GM18498 (cell line): ENCODE results near the gene SLMAP.
"Not testable (repeated sequence)": the region's sequence is repeated elsewhere in the genome, so short reads cannot be mapped to it uniquely, and the experiment has no call there.

Experiments used
- ATAC-seq: cut with Tn5 transposase; IDR thresholded peaks from one replicate; pipeline ENCODE4 v1.9.1; 2021; ENCODE audit warnings: mild to moderate bottlenecking, moderate library complexity; ENCODE audit not compliant: unreplicated experiment

The SLMAP gene

GRCh38 chr3:57788624-57789018, 32.5 kb downstream of the SLMAP start:
- no peak for ATAC-seq

DNA sequence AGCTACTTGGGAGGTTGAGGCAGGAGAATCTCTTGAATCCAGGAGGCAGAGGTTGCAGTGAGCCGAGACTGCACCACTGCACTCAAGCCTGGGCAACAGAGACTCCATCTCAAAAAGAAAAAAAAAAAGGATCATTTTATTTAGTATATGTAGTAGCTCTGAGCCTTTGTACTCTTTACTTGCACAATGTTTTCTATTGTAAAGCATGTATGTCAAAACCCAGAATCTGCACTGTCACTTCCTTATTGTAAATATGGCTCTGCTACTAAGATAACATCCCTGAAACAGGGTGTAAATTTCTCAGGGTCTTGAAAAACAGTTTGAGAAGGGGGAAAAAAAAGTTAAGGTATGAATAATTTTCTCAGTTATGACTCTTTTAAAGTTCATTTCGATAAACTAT, 35.1 kb downstream of the SLMAP start:
- no peak for ATAC-seq

DNA sequence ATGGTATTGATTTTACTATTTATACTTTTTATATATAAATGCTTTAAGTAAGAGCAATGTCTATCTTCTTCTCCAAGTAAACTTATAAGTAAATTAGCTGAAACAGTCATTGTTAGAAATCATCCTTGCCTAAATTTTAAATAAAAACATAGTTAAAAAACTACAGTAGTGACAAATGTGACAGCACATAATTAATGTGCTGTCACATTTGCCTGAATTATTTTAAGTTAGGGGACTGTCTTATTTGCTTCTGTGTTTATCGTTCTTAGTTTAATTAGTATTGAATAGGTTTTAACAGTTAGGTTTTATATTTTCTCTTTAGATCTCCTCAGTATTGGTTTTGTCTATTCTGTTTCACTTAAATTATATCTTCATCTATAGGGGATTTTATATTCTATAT, 36.1 kb downstream of the SLMAP start:
- no peak for ATAC-seq

- ATAC-seq, result no peak
Measured at GRCh38 chr3:57793737-57794187, 37.7 kb downstream of the SLMAP start.

DNA sequence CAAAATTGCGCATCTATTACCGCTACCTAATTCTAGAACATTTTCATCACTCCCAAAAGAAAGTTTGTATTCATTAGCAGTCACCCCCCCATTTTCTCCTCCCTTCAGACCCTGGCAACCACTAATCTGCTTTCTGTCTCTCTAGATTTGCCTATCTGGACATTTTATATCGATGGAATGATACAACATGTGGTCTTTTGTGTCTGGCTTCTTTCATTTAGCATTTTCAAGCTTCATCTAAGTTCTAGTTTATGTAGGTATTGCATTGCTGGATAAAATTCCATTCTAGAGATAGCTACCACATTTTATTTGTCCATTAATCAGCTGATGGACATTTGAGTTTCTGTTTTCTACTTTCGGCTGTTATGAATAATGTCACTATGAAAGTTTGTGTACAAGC, 38.4 kb downstream of the SLMAP start:
- ATAC-seq, result no peak

DNA sequence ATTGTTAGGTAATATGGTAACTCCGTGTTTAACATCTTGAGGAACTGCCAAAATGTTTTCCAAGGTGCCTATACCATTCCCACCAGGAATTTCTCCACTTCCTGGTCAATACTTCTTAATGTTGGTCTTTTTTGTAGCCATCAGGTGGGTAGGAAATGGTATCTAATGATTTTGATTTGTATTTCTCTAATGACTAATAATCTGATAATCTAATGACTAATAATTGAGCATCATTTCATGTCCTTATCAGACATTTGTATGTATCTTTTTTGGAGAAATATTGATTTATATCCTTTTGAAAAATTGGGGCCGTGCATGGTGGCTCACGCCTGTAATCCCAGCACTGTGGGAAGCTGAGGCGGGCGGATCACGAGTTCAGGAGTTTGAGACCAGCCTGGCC, 38.8 kb downstream of the SLMAP start:
- no peak for ATAC-seq

GRCh38 chr3:57796261-57796660, 40.2 kb downstream of the SLMAP start:
- ATAC-seq, result no peak

- no peak for ATAC-seq
Measured at GRCh38 chr3:57797701-57798487, 41.8 kb downstream of the SLMAP start.

DNA sequence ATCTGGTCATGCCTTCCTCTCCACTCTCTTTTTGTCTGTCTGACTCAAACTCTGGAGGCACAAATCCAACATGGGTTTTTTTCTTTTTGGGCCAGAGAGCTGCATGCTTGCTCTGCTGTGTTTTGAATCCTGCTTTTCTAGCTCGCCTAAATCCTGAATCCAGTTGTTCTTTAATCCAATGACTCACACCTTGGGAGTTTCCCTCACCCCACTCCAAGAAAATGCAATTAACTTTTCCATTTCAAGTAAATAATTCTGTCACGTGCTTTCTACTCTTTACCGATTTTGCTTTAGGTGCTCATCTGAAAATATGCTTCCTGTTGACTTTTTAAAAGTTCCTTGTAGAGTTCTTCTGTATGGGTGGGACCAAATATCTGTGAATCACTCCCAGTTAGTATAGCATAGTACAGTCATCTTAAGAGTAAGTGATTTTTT, 47.6 kb downstream of the SLMAP start:
- no peak for ATAC-seq

DNA sequence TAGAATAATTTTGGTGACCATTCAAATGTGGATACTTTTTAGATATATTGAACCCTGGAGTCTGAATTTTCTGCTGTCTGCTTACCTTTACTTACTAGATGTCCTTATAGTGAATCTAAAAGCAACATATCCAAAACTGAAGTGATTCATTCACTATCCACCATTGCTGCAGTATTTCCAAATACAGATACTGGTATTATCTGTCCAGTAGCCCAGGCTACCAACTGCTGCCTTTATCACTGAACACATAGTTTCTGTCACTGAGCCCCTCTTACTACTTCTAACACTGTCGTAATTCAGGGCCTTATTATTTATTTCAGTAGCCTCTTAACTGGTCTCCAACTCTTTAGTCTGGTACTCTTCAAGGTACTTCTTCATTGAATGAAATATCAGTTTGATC, 49.2 kb downstream of the SLMAP start:
- ATAC-seq, result no peak

DNA sequence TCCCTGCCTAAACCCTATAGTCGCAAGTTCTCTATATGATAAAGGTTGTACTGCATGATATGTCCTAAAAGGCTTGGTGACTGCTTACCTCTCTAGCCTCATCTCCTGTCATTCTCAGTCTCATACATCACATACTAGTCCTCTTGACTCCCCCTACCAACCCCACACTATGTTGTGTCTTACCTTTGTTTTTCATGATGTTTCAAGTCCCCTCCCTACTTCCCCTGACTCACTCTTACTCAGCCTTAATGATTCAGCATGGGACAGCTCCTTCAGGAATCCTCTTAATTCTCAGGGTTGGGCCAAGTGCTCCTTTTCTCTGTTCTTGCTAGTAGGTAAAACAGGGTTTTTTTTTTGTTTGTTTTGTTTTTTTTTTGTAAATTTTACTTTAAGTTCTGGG, 49.6 kb downstream of the SLMAP start:
- ATAC-seq, result no peak

DNA sequence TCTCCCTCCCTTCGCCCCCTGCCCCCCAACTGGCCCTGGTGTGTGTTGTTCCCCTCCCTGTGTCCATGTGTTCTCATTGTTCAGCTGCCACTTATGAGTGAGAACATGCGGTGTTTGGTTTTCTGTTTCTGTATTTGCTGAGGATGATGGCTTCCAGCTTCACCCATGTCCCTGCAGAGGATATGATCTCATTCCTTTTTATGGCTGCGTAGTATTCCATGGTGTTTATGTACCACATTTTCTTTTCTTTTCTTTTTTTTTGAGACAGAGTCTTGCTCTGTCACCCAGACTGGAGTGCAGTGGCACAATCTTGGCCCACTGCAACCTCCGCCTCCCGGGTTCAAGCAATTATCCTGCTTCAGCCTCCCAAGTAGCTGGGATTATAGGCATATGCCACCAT, 50.1 kb downstream of the SLMAP start:
- ATAC-seq, result not testable (repeated sequence)

- no peak for ATAC-seq
Measured at GRCh38 chr3:57808961-57809608, 53.0 kb downstream of the SLMAP start.

GRCh38 chr3:57809609-57809968, 53.5 kb downstream of the SLMAP start:
- no peak for ATAC-seq

GRCh38 chr3:57810048-57810447, 53.9 kb downstream of the SLMAP start:
- ATAC-seq, result no peak

DNA sequence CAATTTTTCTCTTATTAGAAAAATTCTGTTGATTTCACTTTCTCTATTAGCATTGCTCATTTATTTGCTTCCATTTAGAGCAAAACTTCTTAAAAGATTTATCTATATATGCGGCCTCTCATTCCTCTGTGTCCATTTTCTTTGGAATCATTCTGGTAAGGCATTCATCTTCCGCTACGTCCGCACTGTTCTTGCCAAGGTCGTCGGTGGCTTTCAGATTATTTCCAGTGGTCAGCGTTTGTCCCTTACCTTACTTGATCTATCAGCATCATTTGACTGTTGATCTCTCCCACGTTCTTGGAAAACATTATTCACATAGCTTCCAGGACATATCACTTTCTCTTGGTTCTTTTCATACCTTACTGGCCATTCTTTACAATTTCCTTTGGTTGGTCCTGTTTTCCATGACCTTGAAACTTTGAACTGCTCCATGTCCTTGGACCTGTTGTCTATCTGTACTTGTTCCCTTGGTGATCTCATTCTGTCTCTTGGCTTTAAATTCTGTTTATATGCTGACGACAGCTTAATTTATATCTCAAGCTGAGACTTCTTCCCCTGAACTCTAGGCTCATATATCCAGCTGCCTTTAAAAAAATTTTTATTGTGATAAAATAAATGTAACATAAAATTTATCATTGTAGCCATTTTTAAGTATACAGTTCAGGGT, 54.5 kb downstream of the SLMAP start:
- no peak for ATAC-seq

- ATAC-seq, result no peak
Measured at GRCh38 chr3:57815036-57815435, 58.9 kb downstream of the SLMAP start.

DNA sequence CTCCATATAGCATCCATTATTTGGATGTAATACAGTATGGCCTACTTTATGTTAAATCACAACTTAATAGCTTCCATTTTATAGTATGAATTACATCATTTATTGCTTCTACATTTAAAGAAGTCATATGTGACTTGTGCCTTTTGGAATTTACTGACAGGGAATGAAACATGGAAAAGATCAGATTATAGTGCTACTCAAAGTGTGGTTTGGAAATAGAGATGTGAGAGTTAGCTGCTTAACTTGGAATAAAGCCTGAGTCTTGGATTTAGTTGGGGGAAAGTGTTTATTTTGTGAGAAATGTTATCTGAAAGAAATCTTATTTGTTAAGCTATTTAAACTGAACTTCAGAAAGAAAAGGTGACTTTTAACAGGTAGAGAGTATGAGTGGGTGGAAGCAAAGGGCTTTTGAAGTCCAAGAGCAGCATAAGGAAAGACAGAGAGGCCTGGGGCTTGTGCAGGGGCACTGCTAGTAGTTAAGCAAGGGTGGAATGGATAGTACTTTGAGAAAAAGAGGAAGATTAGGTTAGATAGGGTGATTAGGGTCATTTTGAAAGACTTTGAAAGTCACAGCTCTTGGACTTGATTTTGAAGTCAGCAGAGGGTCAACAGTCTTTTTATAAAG, 60.5 kb downstream of the SLMAP start:
- ATAC-seq, result no peak

DNA sequence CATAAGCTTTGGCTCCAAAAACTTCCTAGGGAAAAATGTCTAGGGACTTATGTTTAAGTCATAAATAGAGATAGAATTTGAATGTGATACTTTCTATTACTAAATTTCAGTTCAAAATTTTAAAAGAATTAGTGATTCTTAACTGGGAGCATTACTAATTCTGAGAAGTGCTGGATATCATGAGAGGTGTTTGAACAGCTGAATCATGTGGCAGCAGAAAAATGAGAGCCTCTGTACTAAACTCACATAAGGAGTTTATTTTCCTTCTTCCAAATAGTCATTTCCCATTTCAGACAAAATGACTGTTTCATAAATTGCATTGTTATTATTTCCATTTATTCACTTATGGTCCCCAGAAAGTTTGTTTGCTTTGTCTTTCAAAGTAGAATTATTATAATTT, 62.7 kb downstream of the SLMAP start:
- ATAC-seq, result no peak

GRCh38 chr3:57820479-57820878, 64.4 kb downstream of the SLMAP start:
- no peak for ATAC-seq

DNA sequence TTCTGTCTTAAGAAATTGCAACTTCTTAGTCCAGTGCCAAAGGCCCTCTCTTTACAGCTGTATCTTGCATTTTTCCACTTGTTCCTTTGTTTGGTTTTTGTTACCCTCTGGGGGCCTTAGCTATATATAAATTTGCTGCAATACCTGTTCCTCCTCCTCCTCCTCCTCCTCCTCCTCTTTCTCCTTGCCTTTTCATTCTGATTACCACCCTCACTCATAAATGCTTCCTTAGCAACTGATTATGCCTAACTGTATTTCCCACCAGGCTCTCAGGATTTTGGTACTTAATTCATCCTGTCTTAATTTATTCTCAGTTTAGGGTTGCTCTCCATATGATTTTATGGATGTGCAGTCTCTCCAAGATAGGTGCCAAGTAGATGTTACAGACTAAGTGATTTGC, 65.7 kb downstream of the SLMAP start:
- no peak for ATAC-seq

- ATAC-seq, result no peak
Measured at GRCh38 chr3:57822686-57823085, 66.6 kb downstream of the SLMAP start.
